ENCODE results near the gene COMP.

- no peak for TF ChIP-seq CTCF (IDR thresholded peaks at IDR 0.05; ENCODE audit: low read depth, low read length)
- no peak for TF ChIP-seq EZH2phosphoT487 (IDR thresholded peaks at IDR 0.05; ENCODE audit: low read depth)
Measured at GRCh38 chr19:18743784-18744418, 47.2 kb downstream of the COMP start.
